GM19043 (cell line): ENCODE measurements around the gene DPY19L3.
"Not testable (repeated sequence)": the region's sequence is repeated elsewhere in the genome, so short reads cannot be mapped to it uniquely, and the experiment has no call there.

ENCODE experiments used
- ATAC-seq: cut with Tn5 transposase; IDR thresholded peaks from one replicate; pipeline ENCODE4 v1.9.1; 2021; ENCODE audit warnings: low read depth; ENCODE audit not compliant: unreplicated experiment

DPY19L3 gene, protein sequence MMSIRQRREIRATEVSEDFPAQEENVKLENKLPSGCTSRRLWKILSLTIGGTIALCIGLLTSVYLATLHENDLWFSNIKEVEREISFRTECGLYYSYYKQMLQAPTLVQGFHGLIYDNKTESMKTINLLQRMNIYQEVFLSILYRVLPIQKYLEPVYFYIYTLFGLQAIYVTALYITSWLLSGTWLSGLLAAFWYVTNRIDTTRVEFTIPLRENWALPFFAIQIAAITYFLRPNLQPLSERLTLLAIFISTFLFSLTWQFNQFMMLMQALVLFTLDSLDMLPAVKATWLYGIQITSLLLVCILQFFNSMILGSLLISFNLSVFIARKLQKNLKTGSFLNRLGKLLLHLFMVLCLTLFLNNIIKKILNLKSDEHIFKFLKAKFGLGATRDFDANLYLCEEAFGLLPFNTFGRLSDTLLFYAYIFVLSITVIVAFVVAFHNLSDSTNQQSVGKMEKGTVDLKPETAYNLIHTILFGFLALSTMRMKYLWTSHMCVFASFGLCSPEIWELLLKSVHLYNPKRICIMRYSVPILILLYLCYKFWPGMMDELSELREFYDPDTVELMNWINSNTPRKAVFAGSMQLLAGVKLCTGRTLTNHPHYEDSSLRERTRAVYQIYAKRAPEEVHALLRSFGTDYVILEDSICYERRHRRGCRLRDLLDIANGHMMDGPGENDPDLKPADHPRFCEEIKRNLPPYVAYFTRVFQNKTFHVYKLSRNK

DNA sequence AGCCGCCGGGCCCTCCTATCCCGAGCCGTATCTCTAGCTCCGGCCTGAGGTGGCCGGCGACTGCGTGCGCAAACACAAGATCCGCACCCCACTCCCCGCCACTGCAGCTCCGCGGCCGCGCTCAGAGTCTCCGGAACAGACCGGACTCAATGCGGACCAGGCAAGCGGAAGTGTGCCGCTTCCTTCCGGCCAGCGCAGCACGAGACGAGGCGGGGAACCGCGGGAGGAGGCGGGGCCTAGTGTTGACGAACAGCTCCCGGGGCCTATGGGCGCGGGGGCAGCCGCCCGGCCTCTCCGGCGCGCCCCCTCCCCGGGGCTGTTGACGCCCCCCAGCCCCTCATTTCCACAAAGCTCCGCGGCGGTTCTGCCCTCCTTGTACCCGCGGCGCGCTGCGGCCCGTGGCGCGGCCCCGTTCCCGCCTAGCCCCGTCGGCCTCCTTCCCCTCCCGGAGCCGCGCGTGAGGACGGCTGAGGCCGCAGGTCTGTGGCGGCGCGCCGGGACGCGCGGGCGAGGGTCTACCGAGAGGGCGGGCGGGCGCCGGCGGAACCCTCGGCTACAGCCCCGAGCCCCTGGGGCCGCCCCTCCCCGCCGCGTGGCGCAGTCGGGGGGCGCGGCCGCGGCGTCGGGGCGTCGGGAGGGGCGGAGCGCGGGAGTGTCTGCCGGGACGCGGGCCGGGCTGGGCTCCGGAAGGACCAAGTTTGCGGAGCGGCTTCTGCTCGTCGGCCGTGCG, at the start of gene DPY19L3:
Gene DPY19L3 (plus strand): TSS at position 340 of the 730 bp plus-strand sequence. CDS start 2,484 bp downstream, outside the sequence.
- peak; percentile 95 for ATAC-seq

DNA sequence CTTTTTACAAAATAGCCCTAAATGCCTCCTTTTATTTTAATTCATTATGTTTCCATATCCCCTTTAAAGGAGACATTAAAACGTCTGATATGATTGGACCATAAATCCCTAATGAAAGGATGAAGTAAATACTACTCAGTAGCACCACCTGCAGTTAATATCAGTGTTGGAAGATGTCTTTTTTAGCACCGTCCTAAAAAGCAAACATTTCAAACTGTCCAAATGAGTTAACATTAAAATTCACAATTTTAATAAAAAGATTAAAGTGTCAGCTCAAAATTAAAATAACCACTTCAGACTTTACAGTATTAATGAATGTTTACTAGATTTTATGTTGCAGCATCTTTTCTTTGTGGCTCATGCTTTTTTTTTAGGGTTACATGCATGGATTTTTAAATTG, 47.9 kb upstream of the DPY19L3 start:
- ATAC-seq: no peak

DNA sequence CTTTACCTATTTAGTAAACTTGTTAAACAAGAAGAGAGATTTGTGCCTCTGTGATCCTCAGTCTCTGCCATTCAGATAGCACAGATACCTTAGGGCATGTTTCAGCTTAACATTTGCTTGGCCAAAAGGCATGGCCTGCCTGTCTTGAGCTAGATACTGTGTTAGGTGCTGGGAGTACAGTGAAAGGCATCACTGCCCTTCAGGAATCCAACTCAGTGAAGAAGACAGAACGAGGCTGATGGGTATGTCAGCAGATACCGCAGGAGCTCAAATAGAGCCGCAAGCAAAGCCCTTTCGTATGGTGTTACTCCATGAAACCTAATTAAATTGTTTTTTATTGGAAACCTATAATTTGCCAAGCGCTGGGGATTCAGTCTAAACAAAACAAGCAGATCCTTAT, 47.2 kb upstream of the DPY19L3 start:
- ATAC-seq: no peak

DNA sequence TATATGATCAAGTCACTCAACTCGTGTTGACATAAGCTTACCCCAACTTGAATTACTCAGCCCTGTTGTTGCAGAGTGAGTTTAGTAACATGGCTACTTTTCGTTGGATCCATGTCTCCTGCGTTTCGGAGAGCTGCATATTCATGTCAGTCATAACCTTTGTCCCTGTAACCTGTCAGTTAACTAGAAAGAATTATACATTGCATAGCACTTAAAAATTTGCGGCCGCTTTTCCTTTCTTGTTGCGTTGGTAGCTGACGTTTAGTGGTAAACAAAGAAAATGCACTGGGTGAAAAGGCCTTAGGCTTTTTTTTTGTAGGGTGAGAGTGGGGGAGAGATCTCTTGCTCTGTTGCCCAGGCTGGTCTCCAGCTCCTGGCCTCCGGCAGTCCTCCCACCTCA, 46.0 kb upstream of the DPY19L3 start:
- ATAC-seq: no peak

DNA sequence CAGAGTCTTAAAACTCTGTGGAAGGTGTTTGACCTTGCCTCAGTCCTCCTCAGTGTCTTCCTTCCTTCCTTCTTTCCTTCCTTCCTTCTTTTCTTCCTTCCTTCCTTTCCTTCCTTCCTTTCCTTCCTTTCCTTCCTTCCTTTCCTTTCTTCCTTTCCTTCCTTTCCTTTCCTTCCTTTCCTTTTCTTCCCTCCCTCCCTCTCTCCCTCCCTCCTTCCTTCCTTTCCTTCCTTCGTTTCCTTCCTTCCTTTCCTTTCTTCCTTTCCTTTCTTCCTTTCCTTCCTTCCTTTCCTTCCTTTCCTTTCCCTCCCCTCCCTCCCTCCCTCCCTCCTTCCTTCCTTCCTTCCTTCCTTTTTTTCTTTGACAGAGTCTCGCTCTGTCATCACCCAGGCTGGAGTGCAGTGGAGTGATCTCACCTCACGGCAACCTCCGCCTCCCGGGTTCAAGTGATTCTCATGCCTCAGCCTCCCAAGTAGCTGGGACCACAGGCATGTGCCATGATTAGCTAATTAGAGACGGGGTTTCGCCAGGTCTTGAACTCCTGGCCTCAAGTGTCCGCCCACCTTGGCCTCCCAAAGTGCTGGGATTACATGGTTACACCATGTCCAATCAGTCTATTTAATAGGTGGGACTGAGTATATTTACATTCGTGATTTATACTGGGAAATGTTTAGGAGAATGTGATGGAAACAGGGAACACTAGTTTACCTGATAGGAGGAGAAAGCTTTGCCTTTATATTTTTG, 43.8 kb upstream of the DPY19L3 start:
- no peak for ATAC-seq

DNA sequence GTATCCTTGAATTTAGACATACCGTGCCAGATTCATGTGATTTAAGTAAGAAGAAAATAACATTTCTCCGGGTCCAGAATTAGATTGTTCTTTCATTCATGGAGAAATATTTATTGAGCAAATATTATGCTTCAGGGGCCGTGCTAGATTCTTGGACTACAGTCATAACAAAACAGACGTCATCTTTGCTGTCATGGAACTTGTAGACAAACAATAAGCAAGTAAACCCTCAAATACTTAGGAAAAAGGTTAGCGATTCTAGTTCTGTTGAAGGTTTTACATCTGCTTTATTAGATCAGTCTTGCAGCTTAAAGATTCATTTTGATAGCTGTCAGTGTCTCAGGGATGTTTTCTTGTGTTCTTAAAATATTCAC, 43.3 kb upstream of the DPY19L3 start:
- ATAC-seq: no peak

DNA sequence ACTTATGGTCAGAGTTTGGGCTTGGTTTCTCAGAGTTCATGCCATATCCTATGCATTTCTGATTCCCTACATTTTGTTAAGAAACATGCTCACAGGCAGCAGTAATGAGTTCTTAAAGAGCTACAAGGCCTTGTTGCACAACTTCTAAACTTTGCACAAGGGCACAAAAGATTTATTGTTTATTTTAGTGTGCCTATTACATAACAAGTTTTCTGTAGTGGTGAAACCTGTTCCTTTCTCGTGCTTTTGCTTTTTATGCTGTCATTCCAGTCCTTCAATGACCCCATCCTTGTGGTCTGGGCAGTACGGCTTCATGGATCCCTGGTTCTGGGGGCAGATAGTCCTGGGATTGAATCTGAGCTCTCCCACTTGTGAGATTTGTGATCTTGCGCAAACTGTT, 42.4 kb upstream of the DPY19L3 start:
- ATAC-seq: no peak

DNA sequence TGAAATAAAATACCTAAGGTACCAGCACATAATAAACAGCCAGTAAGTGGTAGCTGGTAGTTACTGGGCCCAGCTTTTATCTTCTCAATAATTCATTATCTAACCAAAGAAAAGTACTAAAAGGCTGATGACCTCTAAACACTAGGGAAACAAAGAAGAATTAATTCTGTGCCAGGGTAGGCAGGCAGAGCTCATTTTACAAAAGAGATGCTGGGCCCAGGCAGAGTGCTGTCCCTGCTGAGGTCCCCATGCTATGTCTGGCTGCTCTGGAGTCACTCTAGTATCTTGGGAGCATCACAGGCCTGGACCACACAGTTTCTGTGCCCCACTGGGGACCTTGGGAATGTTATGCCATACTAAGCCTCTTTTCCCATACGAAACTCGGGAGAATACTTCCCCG, 41.9 kb upstream of the DPY19L3 start:
- no peak for ATAC-seq

DNA sequence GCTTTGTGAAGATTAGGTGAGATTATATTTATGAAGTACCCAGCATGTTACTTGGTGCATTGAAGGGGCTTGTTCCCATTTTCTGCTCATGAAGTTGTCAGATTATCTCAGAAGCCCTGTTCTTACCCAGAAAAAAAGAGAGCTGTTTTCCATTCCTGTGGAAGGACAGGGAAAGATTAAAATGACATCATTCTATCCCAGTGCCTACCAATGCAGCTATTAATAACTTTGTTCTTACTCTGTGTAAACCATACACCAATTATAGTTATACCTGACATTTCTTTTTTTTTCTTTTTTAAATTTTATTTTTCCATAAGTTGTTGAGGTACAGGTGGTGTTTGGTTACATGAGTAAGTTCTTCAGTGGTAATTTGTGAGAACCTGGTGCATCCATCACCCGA, 41.5 kb upstream of the DPY19L3 start:
- ATAC-seq: no peak

DNA sequence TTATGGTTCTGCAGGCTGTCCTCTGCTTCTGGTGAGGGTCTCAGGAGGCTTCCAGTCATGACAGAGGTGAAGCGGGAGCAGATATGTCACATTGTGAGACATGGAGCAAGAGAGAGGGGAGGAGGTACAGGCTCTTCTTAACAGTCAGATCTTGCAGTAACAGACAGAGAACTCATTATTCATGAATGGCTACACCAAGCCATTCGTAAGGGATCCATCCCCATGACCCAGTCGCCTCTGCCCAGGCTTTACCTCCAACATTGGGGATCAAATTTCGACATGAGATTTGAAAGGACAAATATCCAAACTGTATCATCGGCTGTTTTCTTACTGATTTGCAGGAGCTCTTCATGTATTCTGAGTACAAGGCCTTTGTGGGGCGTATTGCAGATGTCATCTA, 38.5 kb upstream of the DPY19L3 start:
- no peak for ATAC-seq

DNA sequence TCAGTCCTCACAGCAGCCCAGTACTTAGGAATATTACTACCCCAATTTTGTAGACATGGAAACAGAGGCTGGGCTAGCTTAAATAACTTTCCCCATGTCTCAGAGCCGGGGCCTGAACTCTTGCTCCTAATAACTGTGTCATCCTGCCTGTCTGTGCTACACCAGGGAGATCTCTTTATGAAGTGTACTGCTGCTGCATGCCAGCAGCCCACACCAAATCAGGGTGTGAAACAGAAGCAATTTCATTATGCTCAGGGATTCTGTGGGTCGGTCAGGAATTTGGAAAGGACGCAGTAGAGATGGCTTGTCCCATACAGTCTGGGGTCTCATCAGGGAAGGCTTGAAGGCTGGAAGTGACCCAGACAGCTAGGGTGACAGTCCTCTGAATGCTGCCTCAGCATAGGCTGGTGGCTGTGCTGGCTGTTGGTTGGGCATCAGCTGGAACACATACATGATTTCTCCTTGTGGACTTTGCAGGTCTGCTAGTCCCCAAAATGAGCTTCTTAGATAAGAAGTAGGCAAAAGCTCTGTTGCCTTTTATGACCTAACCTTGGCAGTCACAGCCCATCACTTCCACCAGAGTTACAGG, 37.5 kb upstream of the DPY19L3 start:
- no peak for ATAC-seq

DNA sequence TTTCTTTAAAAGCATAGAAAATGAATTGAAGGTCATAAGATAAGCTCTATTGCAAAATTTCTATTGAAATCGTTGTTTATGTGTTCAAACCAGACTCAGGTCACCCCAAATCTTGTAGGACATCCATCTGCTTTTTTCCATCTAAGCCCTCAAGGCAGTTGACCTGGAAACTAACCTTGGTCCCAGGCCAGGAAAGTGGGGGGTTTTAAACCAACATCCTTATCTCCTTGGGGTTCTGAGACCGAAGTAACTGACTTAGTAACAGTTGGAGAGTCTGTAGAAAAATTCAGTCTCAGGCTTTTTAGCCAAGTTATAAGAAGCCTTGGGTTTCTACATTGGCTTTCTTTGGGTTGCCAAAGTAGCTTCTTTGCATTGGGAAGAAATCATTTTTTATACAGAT, 36.8 kb upstream of the DPY19L3 start:
- ATAC-seq: no peak

DNA sequence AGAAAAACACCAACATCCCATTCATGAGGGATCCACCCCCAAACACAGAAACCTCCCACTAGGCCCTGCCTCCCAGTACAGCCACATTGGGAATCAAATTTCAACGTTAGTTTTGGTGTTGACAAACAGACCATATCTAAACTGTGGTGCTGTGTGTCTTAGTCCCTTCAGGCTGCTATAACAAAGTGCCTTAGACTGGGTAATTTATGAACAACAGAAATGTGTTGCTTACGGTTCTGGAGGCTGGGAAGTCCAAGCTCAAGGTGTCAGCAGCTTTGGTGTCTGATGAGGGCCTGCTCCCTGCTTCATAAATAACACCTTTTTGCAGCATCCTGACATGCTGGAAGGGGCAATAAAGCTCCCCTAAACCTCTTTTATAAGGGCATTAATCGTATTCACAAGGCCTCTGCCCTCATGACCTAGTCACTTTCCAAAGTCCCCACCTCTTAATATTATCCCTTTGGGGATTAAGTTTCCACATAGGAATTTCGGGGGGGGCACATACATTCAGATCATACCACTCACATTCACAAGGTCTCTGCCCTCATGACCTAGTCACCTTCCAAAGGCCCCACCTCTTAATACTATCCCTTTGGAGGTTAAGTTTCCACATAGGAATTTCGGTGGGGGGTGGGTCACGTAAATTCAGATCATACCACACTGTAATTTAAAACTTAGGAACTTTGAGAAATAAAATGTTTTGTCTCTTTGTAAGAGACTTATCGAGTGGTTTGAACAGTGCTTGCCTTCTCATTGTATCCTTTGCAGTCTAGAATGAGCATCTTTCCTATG, 32.6 kb upstream of the DPY19L3 start:
- no peak for ATAC-seq

DNA sequence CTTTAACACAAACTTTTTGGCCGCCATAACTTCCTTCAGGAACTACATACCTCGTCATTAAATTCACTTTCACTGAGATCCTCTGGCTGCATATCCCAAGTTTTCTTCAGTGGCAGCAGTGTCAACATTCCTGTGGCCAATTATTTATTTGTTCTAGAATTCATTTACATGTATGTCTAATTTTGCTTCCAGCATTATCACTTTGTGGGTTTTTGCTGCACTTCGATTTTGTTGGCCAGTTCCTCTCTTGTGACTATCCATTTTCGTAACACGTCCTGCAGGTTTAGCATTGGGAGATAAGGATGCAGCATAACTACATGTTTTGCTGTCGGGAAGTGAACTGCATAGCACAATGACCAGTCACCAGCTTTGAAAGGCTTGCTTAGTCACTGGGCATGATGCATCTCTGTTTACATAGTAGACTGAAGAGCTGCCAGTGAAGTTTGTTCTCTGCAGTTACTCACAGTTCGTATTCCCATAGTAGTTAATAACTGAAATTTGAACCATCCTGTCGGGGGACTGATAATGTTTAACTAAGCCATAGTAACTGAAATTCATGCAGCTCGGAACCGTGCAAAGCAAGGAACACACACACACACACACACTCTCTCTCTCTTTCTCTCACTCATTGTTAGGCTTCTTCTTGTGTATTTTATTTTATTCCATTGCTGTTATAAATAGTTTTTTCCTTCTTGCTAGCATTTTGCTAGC, 31.8 kb upstream of the DPY19L3 start:
- ATAC-seq: no peak

DNA sequence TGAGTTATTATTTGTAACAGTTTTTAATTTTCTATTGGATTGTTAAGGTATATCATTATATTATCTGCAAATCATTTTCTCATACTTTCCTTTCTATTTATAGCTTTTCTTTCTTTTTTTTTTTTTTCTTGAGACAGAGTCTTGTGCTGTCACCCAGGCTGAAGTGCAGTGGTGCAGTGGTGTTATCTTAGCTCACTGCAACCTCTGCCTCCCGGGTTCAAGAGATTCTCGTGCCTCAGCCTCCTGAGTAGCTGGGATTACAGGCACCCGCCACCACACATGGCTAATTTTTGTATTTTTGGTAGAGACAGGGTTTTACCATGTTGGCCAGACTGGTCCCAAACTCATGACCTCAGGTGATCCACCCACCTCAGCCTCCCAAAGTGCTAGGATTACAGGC, 31.2 kb upstream of the DPY19L3 start:
- ATAC-seq: not testable (repeated sequence)

DNA sequence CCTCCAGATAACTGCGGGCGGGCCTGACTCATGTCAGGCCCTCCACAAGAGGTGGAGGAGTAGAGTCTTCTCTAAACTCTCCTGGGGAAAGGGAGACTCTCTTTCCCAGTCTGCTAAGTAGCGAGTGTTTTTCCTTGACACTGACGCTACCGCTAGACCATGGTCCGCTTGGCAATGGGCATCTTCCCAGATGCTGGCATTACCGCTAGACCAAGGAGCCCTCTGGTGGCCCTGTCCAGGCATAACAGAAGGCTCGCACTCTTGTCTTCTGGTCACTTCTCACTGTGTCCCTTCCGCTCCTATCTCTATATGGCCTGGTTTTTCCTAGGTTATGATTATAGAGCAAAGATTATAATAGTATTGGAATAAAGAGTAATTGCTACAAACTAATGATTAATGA, 28.5 kb upstream of the DPY19L3 start:
- ATAC-seq: not testable (repeated sequence)

DNA sequence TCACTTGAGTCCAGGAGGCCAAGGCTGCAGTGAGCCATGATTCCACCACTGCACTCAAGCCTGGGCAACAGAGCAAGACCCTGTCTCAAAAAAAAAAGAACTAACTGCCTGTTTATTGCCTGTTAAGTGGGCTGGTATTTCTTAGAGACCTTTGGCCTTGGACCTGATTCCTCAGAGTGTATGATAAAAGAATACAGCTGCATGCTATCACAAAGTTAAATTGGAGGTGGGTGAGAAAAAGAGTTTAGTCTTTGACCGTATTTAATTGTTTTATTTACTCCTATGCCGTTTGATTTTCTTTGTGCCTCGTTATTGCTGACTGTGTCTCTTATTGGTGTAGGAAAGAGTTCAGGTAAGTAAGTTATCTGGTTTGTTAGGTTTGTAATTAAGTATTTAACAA, 25.3 kb upstream of the DPY19L3 start:
- no peak for ATAC-seq

DNA sequence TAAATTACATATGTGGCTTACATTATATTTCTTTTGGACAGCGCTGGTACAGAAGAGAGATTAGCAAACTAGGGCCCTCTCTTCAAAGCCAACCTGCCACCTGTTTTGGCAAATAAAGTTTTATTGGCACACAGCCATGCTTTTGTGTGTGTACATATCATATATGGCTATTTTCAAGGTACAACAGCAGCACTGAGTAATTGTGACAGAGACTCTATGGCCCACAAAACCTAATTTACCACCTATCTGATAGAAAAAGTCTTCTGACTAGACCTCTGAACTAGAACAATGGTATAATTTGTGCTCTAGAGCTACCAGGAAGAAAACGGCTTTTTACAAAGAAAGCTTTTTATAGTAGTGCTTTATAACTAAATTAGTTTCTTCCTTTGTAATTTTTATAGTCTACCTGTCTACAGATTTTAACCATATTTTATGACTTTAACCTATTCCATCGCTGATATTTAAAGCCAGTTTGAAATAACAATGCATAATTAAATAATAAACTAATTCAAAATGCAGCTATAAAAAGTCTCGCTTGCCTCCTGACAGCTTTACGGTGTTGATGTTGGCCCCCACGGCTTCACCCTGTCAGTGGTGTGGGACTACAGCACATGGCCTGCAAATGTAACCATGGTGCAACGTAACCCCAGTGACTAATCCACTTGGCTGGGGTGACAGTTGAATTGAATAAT, 17.7 kb upstream of the DPY19L3 start:
- no peak for ATAC-seq
